Fibroblast of lung (primary cell): ENCODE results near the gene WASF3. TPM values are rescaled to one million over a fixed set of nuclear protein-coding genes. Genes with fewer than 3 reads are reported as not detected.

Experiments used
- DNase-seq, 2 donors: peaks; one replicate each; pipeline versions ENCODE4 v3.0.0 to v3.0.0-alpha.2; 2010; ENCODE audit warnings: low read depth in 2 of 2
- H2AFZ ChIP-seq: 2 replicates; pipeline ENCODE4 v1.5.1; 2012; ENCODE audit warnings: low read length, control low read depth, inconsistent platforms
- H3K27ac ChIP-seq: 2 replicates; pipeline ENCODE4 v1.5.1; 2011; ENCODE audit warnings: low read length, control low read depth; ENCODE audit not compliant: insufficient read depth
- H3K27me3 ChIP-seq: 2 replicates; pipeline ENCODE4 v1.5.1; 2011; ENCODE audit warnings: mild to moderate bottlenecking, low read length; ENCODE audit not compliant: control insufficient read depth, insufficient read depth
- H3K36me3 ChIP-seq: 2 replicates; pipeline ENCODE4 v1.5.1; 2011; ENCODE audit warnings: low read length; ENCODE audit not compliant: control insufficient read depth, insufficient read depth
- H3K4me1 ChIP-seq: 2 replicates; pipeline ENCODE4 v1.5.1; 2011; ENCODE audit warnings: low read length; ENCODE audit not compliant: control insufficient read depth, insufficient read depth; ENCODE audit errors: extremely low read depth
- H3K4me2 ChIP-seq: 2 replicates; pipeline ENCODE4 v1.5.1; 2011; ENCODE audit warnings: low read length, control low read depth; ENCODE audit not compliant: insufficient read depth; ENCODE audit errors: extremely low read depth
- H3K4me3 ChIP-seq, 4 experiments: fragments of 200-600 bp in 1 of 4; sonication (generic) in 1 of 4; replicated peaks in 1 of 4; 2 replicates each; pipeline ENCODE4 v1.5.1; 2011 to 2016; ENCODE audit warnings: low read length in 4 of 4, low read depth in 3 of 4, mild to moderate bottlenecking in 3 of 4, control low read depth in 2 of 4, inconsistent platforms in 1 of 4, mixed read lengths in 1 of 4; ENCODE audit not compliant: insufficient read depth in 1 of 4; ENCODE audit errors: control extremely low read depth in 1 of 4
- H3K79me2 ChIP-seq: 2 replicates; pipeline ENCODE4 v1.5.1; 2012; ENCODE audit warnings: mild to moderate bottlenecking, low read length, inconsistent platforms; ENCODE audit not compliant: control insufficient read depth, insufficient read depth
- H3K9ac ChIP-seq: 2 replicates; pipeline ENCODE4 v1.5.1; 2011; ENCODE audit warnings: mild to moderate bottlenecking, low read length, control low read depth; ENCODE audit not compliant: insufficient read depth
- H3K9me3 ChIP-seq: 2 replicates; pipeline ENCODE4 v1.5.1; 2012; ENCODE audit warnings: low read depth, low read length; ENCODE audit not compliant: control insufficient read depth, insufficient read depth
- H4K20me1 ChIP-seq: 2 replicates; pipeline ENCODE4 v1.5.1; 2011; ENCODE audit warnings: low read length; ENCODE audit not compliant: control insufficient read depth, insufficient read depth; ENCODE audit errors: extremely low read depth
- EZH2 ChIP-seq: IDR thresholded peaks from 2 replicates; pipeline ENCODE4 v1.5.1; 2012; ENCODE audit warnings: low read length, control low read depth, mild to moderate bottlenecking; ENCODE audit errors: missing control alignments
- polyA plus RNA-seq, 2 donors: library from polyadenylated mRNA; depleted of rRNA in 1 of 2; stranded (reverse) in 1 of 2; unstranded in 1 of 2; fragments of >200 nt; gene quantifications; 2 replicates each; pipeline ENCODE4 v1.2.1, GENCODE V29; 2011 to 2012; ENCODE audit warnings: missing spikeins in 1 of 2
- total RNA-seq: library from RNA; depleted of rRNA; stranded (reverse); fragments of >200 nt; gene quantifications from 2 replicates; pipeline ENCODE4 v1.2.1, GENCODE V29; 2014
- TF ChIP-seq, protein P1 (sequence below), 2 donors: IDR thresholded peaks in 1 of 2; conservative IDR thresholded peaks in 1 of 2; 1 replicate in 1 of 2; 2 replicates in 1 of 2; pipeline ENCODE4 v1.5.1; 2011 to 2012; ENCODE audit warnings: low read length in 2 of 2, control low read depth in 1 of 2, inconsistent platforms in 1 of 2, low read depth in 1 of 2, mild to moderate bottlenecking in 1 of 2

Gene WASF3
- total and polyA plus RNA-seq, 2 donors (not counting 1 experiment from before 2014, with no cell fraction given): 18.2 to 19.5 TPM

DNA sequence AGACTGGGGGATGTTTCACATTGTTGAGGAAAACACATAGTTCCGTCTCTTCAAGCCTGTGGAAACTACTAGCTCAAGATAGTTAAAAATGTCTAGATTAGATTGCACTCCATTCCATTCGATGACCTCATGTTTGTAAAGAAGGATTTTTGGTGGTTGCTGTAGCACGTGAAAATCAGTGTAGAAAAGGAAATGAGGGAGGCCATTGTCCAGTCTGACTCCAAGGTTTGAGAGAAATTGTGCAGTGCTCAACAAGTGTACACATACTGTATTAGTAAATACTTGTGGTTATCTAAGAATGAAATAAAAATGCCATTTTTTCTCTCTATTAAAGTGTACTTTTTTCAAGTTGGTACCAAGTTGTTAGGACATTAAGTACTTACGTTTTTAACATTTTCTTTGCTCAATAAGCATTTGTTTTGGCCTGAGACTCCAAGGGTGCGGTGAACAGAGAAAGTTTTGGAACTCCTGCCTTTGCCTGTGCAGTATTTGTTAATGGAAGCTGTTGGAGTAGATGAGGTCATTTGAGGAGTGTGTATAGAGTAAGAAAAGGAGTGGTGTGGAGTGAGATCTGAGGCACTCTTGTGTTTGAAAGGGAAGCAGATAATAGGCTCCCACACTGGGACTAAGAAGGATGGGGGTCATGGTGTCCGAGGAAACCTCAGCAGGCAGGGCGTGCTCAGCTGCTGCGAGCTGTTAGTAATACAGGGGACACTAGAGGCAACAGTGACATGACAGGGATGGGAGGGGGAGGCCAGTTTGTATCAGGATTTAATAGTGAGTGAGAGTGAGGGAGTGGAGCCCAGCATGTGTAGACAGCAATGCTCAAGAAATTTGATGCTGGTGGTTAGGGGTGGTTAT, 4.4 kb downstream of the WASF3 start:
- H3K4me2 ChIP-seq: peak overlapping the region; percentile 8
- no peaks in the 10 kb centered on the region for H3K27me3 ChIP-seq
- peak; percentile 46 to 80 for DNase-seq
- no peak overlapping the region for H3K9ac ChIP-seq
- no peak overlapping the region for H2AFZ ChIP-seq
- H3K36me3 ChIP-seq: no peaks in the 10 kb centered on the region
- H3K9me3 ChIP-seq: no peaks in the 10 kb centered on the region
- TF ChIP-seq, protein P1, sequence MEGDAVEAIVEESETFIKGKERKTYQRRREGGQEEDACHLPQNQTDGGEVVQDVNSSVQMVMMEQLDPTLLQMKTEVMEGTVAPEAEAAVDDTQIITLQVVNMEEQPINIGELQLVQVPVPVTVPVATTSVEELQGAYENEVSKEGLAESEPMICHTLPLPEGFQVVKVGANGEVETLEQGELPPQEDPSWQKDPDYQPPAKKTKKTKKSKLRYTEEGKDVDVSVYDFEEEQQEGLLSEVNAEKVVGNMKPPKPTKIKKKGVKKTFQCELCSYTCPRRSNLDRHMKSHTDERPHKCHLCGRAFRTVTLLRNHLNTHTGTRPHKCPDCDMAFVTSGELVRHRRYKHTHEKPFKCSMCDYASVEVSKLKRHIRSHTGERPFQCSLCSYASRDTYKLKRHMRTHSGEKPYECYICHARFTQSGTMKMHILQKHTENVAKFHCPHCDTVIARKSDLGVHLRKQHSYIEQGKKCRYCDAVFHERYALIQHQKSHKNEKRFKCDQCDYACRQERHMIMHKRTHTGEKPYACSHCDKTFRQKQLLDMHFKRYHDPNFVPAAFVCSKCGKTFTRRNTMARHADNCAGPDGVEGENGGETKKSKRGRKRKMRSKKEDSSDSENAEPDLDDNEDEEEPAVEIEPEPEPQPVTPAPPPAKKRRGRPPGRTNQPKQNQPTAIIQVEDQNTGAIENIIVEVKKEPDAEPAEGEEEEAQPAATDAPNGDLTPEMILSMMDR (conservative IDR thresholded peaks at IDR 0.05 in 1 of 2, IDR thresholded peaks at IDR 0.05 in 1 of 2; ENCODE audit: low read depth in 1 of 2, low read length in 2 of 2): no peak
- TF ChIP-seq EZH2: no peak
- H3K27ac ChIP-seq: peak overlapping the region; percentile 16
- peaks cover 41% of the 10 kb centered on the region for H3K79me2 ChIP-seq
- no peaks in the 10 kb centered on the region for H4K20me1 ChIP-seq
- H3K4me1 ChIP-seq: peaks cover 6% of the 10 kb centered on the region
- no peak overlapping the region for H3K4me3 ChIP-seq

DNA sequence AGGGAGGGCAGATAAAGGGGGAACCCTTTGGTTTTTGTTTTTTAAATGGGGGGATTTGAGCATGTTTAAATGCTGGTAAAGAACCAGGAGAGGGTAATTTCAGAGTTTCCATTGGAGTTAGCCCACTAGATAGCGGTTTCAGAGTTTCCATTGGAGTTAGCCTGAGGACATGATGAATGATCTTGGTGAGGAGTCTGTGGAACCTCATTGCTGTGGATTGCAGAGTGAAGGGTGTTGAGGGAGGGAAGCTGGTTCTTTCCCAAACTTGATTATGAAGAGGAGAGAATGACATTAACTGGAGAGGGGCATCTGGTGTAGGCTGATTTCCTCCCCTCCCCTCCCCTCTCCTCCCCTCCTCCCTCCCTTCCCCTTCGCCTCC, 5.0 kb downstream of the WASF3 start:
- peak in 1 of 2 donors; percentile 56 for DNase-seq
- Histone ChIP-seq H3K4me3 (no peak overlapping the region), H2AFZ (no peak overlapping the region), H3K27ac (no peak overlapping the region), H3K9me3 (no peaks in the 10 kb centered on the region), H3K36me3 (no peaks in the 10 kb centered on the region), H3K27me3 (no peaks in the 10 kb centered on the region), H4K20me1 (no peaks in the 10 kb centered on the region), H3K4me1 (peaks cover 4% of the 10 kb centered on the region), H3K4me2 (no peak overlapping the region), H3K79me2 (peaks cover 41% of the 10 kb centered on the region), H3K9ac (no peak overlapping the region)
- TF ChIP-seq, protein P1 (conservative IDR thresholded peaks at IDR 0.05 in 1 of 2, IDR thresholded peaks at IDR 0.05 in 1 of 2; ENCODE audit: low read depth in 1 of 2, low read length in 2 of 2): no peak
- TF ChIP-seq EZH2: no peak

DNA sequence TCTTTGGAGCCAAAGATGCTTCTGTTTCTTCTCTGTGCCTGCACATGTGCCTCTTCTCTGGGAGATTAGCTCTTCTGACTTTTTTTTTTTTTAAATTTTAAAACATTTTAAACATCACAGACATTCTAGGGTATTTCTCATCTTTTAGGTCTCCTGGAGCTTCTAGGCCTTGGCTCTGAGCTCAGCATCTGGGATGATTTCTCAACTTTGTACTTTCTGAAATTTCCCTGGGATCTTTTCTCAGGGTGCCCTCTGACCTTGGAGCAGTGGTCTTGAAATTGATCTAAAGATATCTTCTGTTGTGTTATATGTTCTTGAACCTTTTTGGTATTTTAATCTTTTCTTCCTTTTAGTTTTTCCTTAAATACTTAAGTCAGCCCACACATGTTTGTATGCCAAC, 6.2 kb downstream of the WASF3 start:
- Histone ChIP-seq H3K4me2 (no peak overlapping the region), H3K9me3 (no peaks in the 10 kb centered on the region), H3K79me2 (peaks cover 39% of the 10 kb centered on the region), H3K4me1 (peaks cover 4% of the 10 kb centered on the region), H2AFZ (no peak overlapping the region), H3K36me3 (no peaks in the 10 kb centered on the region), H4K20me1 (no peaks in the 10 kb centered on the region), H3K27ac (no peak overlapping the region), H3K4me3 (no peak overlapping the region), H3K9ac (no peak overlapping the region), H3K27me3 (no peaks in the 10 kb centered on the region)
- TF ChIP-seq, protein P1 (conservative IDR thresholded peaks at IDR 0.05 in 1 of 2, IDR thresholded peaks at IDR 0.05 in 1 of 2; ENCODE audit: low read depth in 1 of 2, low read length in 2 of 2): no peak
- TF ChIP-seq EZH2: no peak
- DNase-seq: no peak
